PC-9 (cell line): Measurements from ENCODE around the gene RPS21. TPM values are rescaled to one million over a fixed set of nuclear protein-coding genes. Genes with fewer than 3 reads are reported as not detected.
A peak's percentile ranks its signal among the peaks of the same experiment; 100 is the strongest.

Experiments used
- BruUV-seq: library from RNA; stranded (reverse); fragments of 400-500 nt; replicated peaks from 2 replicates; lab custom pipeline; 2021; lab: Mats Ljungman, UMichigan
- CTCF ChIA-PET: fragments of 300-600 bp; sonication (Branson Sonifier 250); formaldehyde crosslinking; loops from one replicate; lab custom pipeline; 2022; ENCODE audit warnings: antibody characterized with exemption; lab: Charles Lee
- POLR2A ChIA-PET: fragments of 300-600 bp; sonication (Branson Sonifier 250); formaldehyde crosslinking; loops from one replicate; lab custom pipeline; 2022; ENCODE audit warnings: antibody characterized with exemption; ENCODE audit not compliant: unreplicated experiment; lab: Charles Lee
- DNase-seq, 2 experiments: peaks; one replicate each; pipeline versions ENCODE4 v3.0.0 to v3.0.0-alpha.2; 2015 to 2022; ENCODE audit warnings: mixed read lengths in 1 of 2
- H2AFZ ChIP-seq: fragments of 200-600 bp; sonication (generic); 2 replicates; pipeline ENCODE4 v1.8.1; 2017; ENCODE audit warnings: antibody characterized with exemption
- H3F3A ChIP-seq: fragments of 200-600 bp; sonication (generic); 2 replicates; pipeline ENCODE4 v1.8.1; 2017; ENCODE audit warnings: antibody characterized with exemption, mild to moderate bottlenecking, low read depth; ENCODE audit not compliant: insufficient read depth
- H3K27ac ChIP-seq: fragments of 200-600 bp; sonication (generic); 2 replicates; pipeline ENCODE4 v1.6.1; 2016; ENCODE audit warnings: mixed run types
- H3K27me3 ChIP-seq: fragments of 200-600 bp; sonication (generic); 2 replicates; pipeline ENCODE4 v1.6.1; 2016; ENCODE audit warnings: low read depth, mixed run types; ENCODE audit not compliant: insufficient read depth
- H3K36me3 ChIP-seq: fragments of 200-600 bp; sonication (generic); 2 replicates; pipeline ENCODE4 v1.6.1; 2016; ENCODE audit warnings: low read depth, mixed run types
- H3K4me1 ChIP-seq: fragments of 200-600 bp; sonication (generic); replicated peaks from 2 replicates; pipeline ENCODE4 v1.6.1; 2016; ENCODE audit warnings: mixed run types; ENCODE audit not compliant: insufficient read depth
- H3K4me2 ChIP-seq: fragments of 200-600 bp; sonication (generic); 2 replicates; pipeline ENCODE4 v1.6.1; 2017; ENCODE audit warnings: mixed run types
- H3K4me3 ChIP-seq: fragments of 200-600 bp; sonication (generic); 2 replicates; pipeline ENCODE4 v1.6.1; 2016; ENCODE audit warnings: mixed run types
- H3K79me2 ChIP-seq: fragments of 200-600 bp; sonication (generic); 2 replicates; pipeline ENCODE4 v1.6.1; 2017; ENCODE audit warnings: low read depth, mixed run types
- H3K9me2 ChIP-seq: fragments of 200-600 bp; sonication (generic); 2 replicates; pipeline ENCODE4 v1.8.1; 2017; ENCODE audit warnings: mild to moderate bottlenecking; ENCODE audit not compliant: insufficient read depth
- H3K9me3 ChIP-seq: fragments of 200-600 bp; sonication (generic); 2 replicates; pipeline ENCODE4 v1.8.1; 2016; ENCODE audit warnings: low read depth; ENCODE audit not compliant: insufficient read depth
- H4K20me1 ChIP-seq: fragments of 200-600 bp; sonication (generic); 2 replicates; pipeline ENCODE4 v1.8.1; 2017; ENCODE audit not compliant: insufficient read depth
- CTCF ChIP-seq: fragments of 200-600 bp; sonication (generic); conservative IDR thresholded peaks from 2 replicates; pipeline ENCODE4 v1.6.1; 2017; ENCODE audit warnings: mixed run types, antibody characterized with exemption, mild to moderate bottlenecking, moderate library complexity
- EZH2 ChIP-seq: fragments of 200-600 bp; sonication (generic); IDR thresholded peaks from 2 replicates; pipeline ENCODE4 v1.8.0; 2017; ENCODE audit warnings: antibody characterized with exemption, low read depth
- intact Hi-C: fragments of 100-400 bp; cut with micrococcal nuclease; formaldehyde crosslinking; loops from one replicate; pipeline ENCODE4 v1.10.0; 2022; ENCODE audit not compliant: unreplicated experiment
- total RNA-seq: library from RNA; stranded (reverse); gene quantifications from 2 replicates; pipeline ENCODE4 v1.2.3, GENCODE V29; 2021

The RPS21 gene
- total RNA-seq, 1 experiment from 2014 or later = 2,275 TPM

GRCh38 chr20:62347151-62347404 is 39.8 kb upstream of the RPS21 start:
- no peaks in the 10 kb centered on the region for H3K9me3 ChIP-seq
- H3F3A ChIP-seq = peaks cover 88% of the 10 kb centered on the region
- peaks cover 28% of the 10 kb centered on the region for H4K20me1 ChIP-seq
- no peak overlapping the region for H2AFZ ChIP-seq
- no TSS peak for BruUV-seq
- H3K4me1 ChIP-seq = peaks cover 24% of the 10 kb centered on the region
- peaks cover 51% of the 10 kb centered on the region for H3K36me3 ChIP-seq
- no peaks in the 10 kb centered on the region for H3K9me2 ChIP-seq
- DNase-seq = no peak
- H3K4me2 ChIP-seq = no peak overlapping the region
- no peaks in the 10 kb centered on the region for H3K27me3 ChIP-seq
- H3K79me2 ChIP-seq = peaks cover 66% of the 10 kb centered on the region
- CTCF ChIA-PET = no interaction called here
- H3K27ac ChIP-seq = no peak overlapping the region
- POLR2A ChIA-PET = no interaction called here
- H3K4me3 ChIP-seq = no peak overlapping the region
- intact Hi-C loops = no loop called here
- no peak for TF ChIP-seq CTCF
- TF ChIP-seq EZH2 = no peak

- intact Hi-C loops = no loop called here
- POLR2A ChIA-PET = no interaction called here
- no peak for DNase-seq
- Histone ChIP-seq H3F3A (peaks cover 88% of the 10 kb centered on the region), H3K9me3 (no peaks in the 10 kb centered on the region), H2AFZ (no peak overlapping the region), H3K79me2 (peaks cover 66% of the 10 kb centered on the region), H3K27ac (0 out of 2 replicates have a peak overlapping the region, but pooled peaks have one; percentile 26), H3K4me3 (no peak overlapping the region), H3K4me1 (peaks cover 28% of the 10 kb centered on the region), H3K9me2 (no peaks in the 10 kb centered on the region), H4K20me1 (peaks cover 30% of the 10 kb centered on the region), H3K27me3 (no peaks in the 10 kb centered on the region), H3K36me3 (peaks cover 53% of the 10 kb centered on the region), H3K4me2 (no peak overlapping the region)
- TF ChIP-seq CTCF (no peak), EZH2 (no peak)
- BruUV-seq = no TSS peak
- CTCF ChIA-PET = no interaction called here
Measured at GRCh38 chr20:62347445-62347844, 39.5 kb upstream of the RPS21 start.

GRCh38 chr20:62348604-62349003 is 38.3 kb upstream of the RPS21 start:
- intact Hi-C loops = no loop called here
- peaks cover 39% of the 10 kb centered on the region for H3K4me1 ChIP-seq
- POLR2A ChIA-PET = no interaction called here
- CTCF ChIA-PET = interaction anchor here (0.6 kb wide), 1 partner anchor 17 kb away, joined by 3 read pairs; no protein-coding TSS in a partner anchor
- H3K9me2 ChIP-seq = no peaks in the 10 kb centered on the region
- no peaks in the 10 kb centered on the region for H3K27me3 ChIP-seq
- peaks cover 46% of the 10 kb centered on the region for H3K36me3 ChIP-seq
- H3K9me3 ChIP-seq = no peaks in the 10 kb centered on the region
- H3K27ac ChIP-seq = no peak overlapping the region
- DNase-seq = no peak
- H3K4me2 ChIP-seq = no peak overlapping the region
- no TSS peak for BruUV-seq
- peaks cover 88% of the 10 kb centered on the region for H3F3A ChIP-seq
- peaks cover 68% of the 10 kb centered on the region for H3K79me2 ChIP-seq
- H3K4me3 ChIP-seq = no peak overlapping the region
- TF ChIP-seq CTCF = no peak
- TF ChIP-seq EZH2 = no peak
- H2AFZ ChIP-seq = no peak overlapping the region
- H4K20me1 ChIP-seq = peaks cover 39% of the 10 kb centered on the region
